HG03378 (cell line): ENCODE data around the gene PRR33.

Experiments used
- ATAC-seq: cut with Tn5 transposase; IDR thresholded peaks from one replicate; pipeline ENCODE4 v1.9.1; 2021; ENCODE audit warnings: mild to moderate bottlenecking, moderate library complexity; ENCODE audit not compliant: unreplicated experiment

The PRR33 gene

GRCh38 chr11:1928470-1928890 is 36.8 kb upstream of the PRR33 start:
- no peak for ATAC-seq

DNA sequence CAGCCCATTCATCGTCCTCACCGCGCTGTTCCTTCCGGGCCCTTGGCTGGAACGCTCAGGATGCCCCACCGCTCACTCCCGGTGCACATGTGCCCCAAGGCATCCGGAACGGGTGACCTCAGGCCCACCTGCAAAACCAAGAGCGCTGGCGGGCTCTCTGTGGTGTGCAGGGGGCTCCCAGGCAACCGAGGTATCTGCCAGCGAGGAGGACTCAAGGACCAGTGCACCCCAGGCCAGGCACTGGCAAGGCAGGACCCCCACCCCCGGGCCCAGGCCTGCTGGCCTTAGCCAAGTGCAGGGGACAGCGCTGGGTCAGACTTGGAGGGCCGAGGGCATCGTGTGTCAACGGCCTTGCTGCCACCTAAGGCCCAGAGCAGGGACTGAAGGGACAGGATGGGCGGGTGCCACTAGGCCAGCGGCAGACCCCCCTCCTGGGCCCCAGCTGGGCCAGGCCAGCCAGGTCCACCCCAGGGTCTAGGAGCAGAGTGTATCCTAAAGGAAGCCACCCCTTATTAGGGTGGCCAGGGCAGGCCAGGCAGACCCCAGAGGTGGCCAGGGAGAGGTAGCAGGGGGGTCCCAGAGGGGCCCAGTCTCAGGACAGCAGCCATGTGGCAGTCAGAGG is 36.3 kb upstream of the PRR33 start:
- no peak for ATAC-seq

- no peak for ATAC-seq
Measured at GRCh38 chr11:1927026-1927847, 35.5 kb upstream of the PRR33 start.

DNA sequence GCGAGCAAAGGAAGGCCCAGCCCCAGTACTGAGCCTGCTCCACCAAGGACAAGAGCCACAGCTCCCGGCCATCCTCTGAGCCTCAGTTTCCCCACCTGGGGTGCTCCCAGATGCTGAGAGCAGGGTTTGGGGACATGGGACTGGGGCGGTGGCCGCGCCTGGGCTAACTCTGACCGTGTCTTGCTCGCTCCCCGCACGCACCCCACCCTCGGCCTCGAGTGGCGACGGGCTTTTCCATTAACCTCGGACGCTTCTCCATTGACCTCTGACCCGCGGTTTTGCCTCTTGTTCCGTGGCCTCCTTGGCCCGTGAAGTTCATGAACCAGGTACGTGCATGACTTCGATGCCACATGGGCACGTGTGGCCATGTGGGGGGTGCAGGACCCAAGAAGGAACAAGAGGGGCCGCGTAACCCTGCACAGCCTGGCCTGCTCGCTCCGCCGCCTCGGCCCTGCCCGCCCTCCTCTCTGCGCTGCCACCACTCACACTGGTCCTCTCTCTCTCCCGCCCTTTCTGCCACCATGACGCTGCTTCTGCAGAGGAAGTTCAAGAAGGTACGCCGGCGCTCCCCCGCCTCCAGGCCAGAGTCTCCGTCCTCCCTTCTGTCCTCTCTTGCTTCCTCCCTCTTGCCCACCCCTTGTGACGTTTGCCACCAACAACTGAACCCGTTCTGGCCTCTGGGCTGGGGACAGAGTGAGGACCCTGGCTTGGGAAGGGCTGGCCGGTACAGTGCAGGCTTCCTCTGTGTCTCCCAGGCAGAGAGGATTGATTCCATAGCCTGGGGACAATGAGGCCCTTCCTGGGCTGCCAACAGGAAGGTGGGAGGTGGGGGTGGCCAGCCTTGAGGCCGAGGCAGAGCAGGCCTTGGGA is 34.7 kb upstream of the PRR33 start:
- ATAC-seq: no peak

DNA sequence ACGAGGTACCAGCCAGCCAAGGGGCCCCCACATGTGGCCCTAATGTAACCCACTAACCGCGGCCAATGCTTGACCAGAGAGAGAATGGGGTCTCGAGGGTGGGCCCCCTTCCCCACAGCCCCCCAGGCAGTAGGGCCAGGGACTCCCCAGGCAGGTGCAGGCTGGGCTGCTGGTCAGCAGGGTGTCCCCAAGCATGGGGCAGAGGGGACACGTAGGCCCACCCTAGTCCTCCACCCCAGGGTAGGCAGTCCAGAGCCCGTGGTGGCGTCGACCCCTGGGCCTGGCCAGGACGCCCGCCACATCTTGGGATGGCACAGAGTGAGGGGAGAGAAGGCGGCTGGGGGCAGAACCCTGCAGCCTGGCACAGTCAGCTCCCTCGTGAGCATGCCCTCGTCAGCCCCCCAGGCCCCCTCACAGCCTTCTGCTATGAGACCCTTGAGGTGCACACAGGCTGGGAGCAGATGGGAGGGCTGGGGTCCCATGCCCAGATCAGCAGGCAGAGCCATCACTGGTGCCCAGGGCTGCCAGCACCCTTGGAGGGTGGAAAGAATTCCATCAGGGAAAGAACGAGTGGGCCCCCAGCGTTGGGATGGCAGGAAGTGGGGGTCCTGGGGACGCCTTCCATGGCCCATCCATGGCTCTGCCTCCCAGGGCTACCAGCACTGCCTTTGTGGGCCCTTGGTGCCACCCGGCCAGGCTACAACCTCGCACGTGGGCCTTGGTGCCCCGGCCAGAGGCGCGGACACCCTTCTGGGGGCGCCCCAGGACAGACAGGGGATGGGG is 33.9 kb upstream of the PRR33 start:
- ATAC-seq: no peak

- ATAC-seq: no peak
Measured at GRCh38 chr11:1924646-1925372, 33.1 kb upstream of the PRR33 start.

GRCh38 chr11:1924181-1924580 is 32.5 kb upstream of the PRR33 start:
- no peak for ATAC-seq

GRCh38 chr11:1923201-1923956 is 31.7 kb upstream of the PRR33 start:
- no peak for ATAC-seq

GRCh38 chr11:1922481-1923081 is 30.9 kb upstream of the PRR33 start:
- ATAC-seq: no peak

GRCh38 chr11:1921574-1922141 is 30.0 kb upstream of the PRR33 start:
- no peak for ATAC-seq

GRCh38 chr11:1920909-1921573 is 29.3 kb upstream of the PRR33 start:
- ATAC-seq: no peak

DNA sequence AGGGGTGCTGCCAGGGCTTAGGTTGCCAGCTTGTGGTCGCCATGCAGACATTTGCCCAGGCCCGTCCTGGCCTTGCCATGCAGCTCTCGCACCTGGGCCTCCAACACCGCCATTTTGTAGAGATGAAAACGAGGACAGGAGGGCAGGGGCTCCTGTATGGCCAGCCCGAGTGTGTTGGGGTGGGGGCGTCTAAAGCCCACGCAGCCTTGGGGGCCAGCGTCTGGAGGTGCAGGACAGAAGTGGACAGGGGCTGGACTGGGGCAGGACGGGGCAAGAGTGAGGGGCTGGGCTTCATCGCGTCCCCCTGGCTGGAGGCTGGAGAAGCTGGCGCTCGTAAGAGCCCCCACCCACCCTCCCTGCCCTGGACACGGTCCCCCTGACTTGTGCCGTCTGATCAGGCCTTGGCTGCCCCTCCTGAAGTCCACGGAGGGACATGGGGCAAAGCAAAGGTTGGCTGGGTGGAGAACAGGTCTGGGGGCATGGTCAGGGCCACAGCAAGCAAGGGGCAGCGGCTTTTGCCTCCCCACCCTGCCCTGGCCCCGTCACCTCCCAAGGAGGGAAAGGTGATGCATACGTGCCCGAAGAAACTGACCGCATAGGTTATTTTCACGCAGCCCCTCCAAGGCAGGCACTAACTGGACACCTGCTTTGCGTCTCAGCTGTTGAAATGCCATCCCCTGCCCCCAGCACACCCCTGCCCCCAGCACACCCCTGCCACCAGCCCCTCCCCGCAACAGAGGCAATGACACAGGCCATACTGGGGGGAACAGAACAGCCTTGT is 28.6 kb upstream of the PRR33 start:
- no peak for ATAC-seq

- no peak for ATAC-seq
Measured at GRCh38 chr11:1919391-1920127, 27.9 kb upstream of the PRR33 start, which contains the start of gene TNNT3. TSS of gene TNNT3 (plus strand) at chr11:1919703. CDS start at chr11:1922875, 3,172 bp downstream.

GRCh38 chr11:1918436-1919315 is 27.0 kb upstream of the PRR33 start:
- ATAC-seq: no peak
